Stomach (tissue), 4 donors: ENCODE measurements around the gene C19orf81.

Experiments
- EP300 ChIP-seq: sonication (generic); formaldehyde crosslinking; IDR thresholded peaks from one replicate; pipeline ENCODE4 v1.6.1; 2017; ENCODE audit warnings: antibody characterized with exemption
- POLR2A ChIP-seq, 4 donors: fragments of 450-650 bp; IDR thresholded peaks; one replicate each; pipeline ENCODE4 v1.6.1; 2016; ENCODE audit warnings: antibody characterized with exemption in 4 of 4, control low read depth in 2 of 4, mild to moderate bottlenecking in 1 of 4, moderate library complexity in 1 of 4
- TF ChIP-seq, protein P1 (sequence below), 7 experiments: fragments of 450-650 bp in 4 of 7; fragments of 200-600 bp in 3 of 7; sonication (generic) in 3 of 7; IDR thresholded peaks; one replicate each; pipeline ENCODE4 v1.5.1; 2016 to 2019; ENCODE audit warnings: antibody characterized with exemption in 7 of 7, control low read depth in 2 of 7, mild to moderate bottlenecking in 1 of 7

DNA sequence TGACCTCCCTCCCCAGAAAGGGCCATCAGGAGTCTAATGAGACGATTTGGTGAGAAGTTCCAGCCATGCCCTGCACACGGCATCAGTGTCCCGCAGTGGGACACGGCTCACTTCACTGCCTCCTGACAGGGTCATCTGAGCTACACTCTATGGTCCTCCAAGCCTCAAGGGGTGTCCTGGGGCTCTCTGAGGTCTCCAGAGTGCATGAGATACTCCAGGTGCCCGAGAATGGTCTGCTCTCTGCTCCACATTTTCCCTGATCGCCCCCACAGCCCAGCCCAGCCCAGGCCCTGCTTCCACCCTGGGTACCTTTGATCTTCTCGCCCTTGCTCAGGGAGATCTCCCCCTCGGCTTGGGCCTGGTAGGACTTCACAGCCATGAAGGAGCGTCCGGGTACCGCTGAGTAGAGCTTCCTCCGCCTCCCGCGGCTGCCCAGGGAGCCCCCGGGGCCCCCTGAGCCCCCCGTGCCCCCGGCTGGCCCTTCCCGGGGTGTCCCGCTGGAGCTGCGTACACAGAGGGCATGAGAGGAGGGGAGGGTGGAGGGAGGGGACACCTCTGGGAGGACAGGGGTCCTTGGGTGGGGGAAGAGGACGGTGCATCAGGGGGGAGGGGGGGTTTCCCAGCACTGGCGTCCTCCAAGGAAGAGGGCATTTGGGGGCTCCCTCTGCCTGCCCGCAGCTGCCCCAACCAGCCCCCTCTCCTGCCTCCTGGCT lies 53.1 kb downstream of the C19orf81 start:
- TF ChIP-seq, protein P1, sequence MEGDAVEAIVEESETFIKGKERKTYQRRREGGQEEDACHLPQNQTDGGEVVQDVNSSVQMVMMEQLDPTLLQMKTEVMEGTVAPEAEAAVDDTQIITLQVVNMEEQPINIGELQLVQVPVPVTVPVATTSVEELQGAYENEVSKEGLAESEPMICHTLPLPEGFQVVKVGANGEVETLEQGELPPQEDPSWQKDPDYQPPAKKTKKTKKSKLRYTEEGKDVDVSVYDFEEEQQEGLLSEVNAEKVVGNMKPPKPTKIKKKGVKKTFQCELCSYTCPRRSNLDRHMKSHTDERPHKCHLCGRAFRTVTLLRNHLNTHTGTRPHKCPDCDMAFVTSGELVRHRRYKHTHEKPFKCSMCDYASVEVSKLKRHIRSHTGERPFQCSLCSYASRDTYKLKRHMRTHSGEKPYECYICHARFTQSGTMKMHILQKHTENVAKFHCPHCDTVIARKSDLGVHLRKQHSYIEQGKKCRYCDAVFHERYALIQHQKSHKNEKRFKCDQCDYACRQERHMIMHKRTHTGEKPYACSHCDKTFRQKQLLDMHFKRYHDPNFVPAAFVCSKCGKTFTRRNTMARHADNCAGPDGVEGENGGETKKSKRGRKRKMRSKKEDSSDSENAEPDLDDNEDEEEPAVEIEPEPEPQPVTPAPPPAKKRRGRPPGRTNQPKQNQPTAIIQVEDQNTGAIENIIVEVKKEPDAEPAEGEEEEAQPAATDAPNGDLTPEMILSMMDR (IDR thresholded peaks at IDR 0.05) = no peak
- TF ChIP-seq POLR2A (IDR thresholded peaks at IDR 0.05) (no peak), EP300 (no peak)
